Tibial nerve (tissue), 3 donors: Measurements from ENCODE around the gene SF3B5.

Experiments
- POLR2A ChIP-seq, 2 donors: fragments of 450-650 bp; IDR thresholded peaks; one replicate each; pipeline ENCODE4 v1.6.1; 2017; ENCODE audit warnings: antibody characterized with exemption in 2 of 2, mild to moderate bottlenecking in 2 of 2, moderate library complexity in 2 of 2
- TF ChIP-seq, protein P1 (sequence below), 5 experiments: fragments of 200-600 bp in 3 of 5; fragments of 450-650 bp in 2 of 5; sonication (generic) in 3 of 5; IDR thresholded peaks; one replicate each; pipeline ENCODE4 v1.5.1; 2016 to 2019; ENCODE audit warnings: antibody characterized with exemption in 5 of 5, mild to moderate bottlenecking in 3 of 5, moderate library complexity in 2 of 5

DNA sequence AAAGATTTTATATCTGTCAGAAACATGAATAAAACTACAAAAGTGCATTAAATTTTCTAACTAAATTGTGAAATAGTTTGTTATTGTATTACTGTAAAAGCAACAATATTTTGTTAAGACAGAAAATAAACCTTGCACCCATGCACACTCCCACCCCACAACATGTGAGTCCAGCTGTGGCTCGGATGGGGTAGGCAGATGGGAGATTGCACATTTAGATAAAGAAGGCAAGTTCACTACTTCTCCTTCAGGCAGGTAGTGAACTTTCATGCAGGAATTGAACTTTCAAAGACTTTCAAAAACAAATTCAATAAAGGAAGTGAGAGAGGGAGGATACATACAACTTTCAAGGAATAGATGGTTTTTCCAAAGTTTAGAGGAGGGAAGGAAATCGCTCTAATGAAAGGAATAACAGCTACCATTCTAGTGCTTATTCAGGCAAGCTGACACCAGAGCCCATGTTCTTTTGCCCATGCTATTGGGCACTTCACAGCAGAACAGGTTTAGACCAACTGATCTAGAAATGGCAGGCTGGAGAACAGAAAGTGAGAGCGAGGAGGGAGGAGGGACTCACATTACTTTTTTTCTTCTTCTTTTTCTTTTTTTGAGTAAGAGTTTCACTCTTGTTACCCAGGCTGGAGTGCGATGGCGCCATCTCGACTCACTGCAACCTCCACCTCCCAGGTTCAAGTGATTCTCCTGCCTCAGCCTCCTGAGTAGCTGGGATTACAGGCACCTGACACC, 28.5 kb downstream of the SF3B5 start:
- TF ChIP-seq, protein P1, sequence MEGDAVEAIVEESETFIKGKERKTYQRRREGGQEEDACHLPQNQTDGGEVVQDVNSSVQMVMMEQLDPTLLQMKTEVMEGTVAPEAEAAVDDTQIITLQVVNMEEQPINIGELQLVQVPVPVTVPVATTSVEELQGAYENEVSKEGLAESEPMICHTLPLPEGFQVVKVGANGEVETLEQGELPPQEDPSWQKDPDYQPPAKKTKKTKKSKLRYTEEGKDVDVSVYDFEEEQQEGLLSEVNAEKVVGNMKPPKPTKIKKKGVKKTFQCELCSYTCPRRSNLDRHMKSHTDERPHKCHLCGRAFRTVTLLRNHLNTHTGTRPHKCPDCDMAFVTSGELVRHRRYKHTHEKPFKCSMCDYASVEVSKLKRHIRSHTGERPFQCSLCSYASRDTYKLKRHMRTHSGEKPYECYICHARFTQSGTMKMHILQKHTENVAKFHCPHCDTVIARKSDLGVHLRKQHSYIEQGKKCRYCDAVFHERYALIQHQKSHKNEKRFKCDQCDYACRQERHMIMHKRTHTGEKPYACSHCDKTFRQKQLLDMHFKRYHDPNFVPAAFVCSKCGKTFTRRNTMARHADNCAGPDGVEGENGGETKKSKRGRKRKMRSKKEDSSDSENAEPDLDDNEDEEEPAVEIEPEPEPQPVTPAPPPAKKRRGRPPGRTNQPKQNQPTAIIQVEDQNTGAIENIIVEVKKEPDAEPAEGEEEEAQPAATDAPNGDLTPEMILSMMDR (IDR thresholded peaks at IDR 0.05): no peak
- TF ChIP-seq POLR2A (IDR thresholded peaks at IDR 0.05): no peak
